Measurements from ENCODE around the gene MAN2A1. TPM values are rescaled to one million over a fixed set of nuclear protein-coding genes. Genes with fewer than 3 reads are reported as not detected.

MAN2A1 gene
- total RNA-seq, 1 donor from 2014 or later, result 9.2 TPM

DNA sequence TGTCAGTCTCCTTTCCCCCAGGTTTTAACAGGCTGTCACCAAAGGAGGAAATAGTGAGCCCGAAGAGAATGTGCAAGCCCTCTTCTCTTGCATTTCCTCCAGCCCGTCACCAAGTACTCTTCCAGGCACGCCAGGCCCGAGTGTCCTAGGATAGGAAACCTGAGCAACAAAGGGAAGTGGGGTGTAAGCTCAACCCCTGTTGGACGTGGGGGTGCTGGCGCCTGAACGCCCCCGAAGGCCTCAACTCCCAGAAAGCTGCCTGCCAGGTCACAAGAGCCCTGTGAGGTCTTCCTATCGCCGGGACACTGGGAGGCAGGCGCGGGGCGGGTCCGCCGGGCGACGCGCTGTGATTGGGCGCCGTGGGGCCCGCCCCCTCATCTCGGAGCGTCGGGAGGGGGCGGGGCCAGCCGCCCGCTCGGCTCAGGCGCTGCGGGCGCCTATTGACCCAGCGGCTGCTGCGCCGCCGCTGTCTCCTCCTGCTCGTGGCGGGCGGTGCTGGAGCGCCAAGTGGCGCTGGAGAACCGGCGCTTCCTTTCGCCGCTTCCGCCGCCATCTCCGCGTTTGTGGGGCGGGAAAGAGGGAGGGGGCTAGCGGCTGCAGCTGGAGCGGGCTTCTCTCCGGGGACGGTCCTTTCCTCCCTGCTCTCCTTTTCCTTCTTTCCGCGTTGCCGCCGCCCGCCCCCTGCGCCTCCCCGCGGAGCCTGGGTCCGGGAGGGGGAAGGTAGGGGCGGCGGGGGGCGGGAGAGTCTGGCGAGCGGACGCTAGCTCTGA is 572 bp upstream of the MAN2A1 start:
- Histone ChIP-seq H3K9me3 (replicated peaks) (peaks cover 11% of the 10 kb centered on the region), H3K27me3 (ENCODE audit: low read depth) (no peaks in the 10 kb centered on the region), H3K36me3 (no peaks in the 10 kb centered on the region), H3K4me3 (peak overlapping the region; percentile 95), H3K27ac (replicated peaks) (peak overlapping the region; percentile 98), H3K4me1 (peaks cover 37% of the 10 kb centered on the region)
- intact Hi-C loops (cut with micrococcal nuclease), result no loop called here
- peak; percentile 89 for DNase-seq
- peak; percentile 5 for TF ChIP-seq CTCF (IDR thresholded peaks at IDR 0.05; ENCODE audit: borderline replicate concordance)

- no peak for TF ChIP-seq CTCF (IDR thresholded peaks at IDR 0.05; ENCODE audit: borderline replicate concordance)
- peaks cover 11% of the 10 kb centered on the region for H3K9me3 ChIP-seq (replicated peaks)
- H3K36me3 ChIP-seq, result no peaks in the 10 kb centered on the region
- H3K4me1 ChIP-seq, result peaks cover 49% of the 10 kb centered on the region
- intact Hi-C loops (cut with micrococcal nuclease), result no loop called here
- H3K4me3 ChIP-seq, result peak overlapping the region; percentile 95
- peak; percentile 36 for DNase-seq
- peak overlapping the region; percentile 98 for H3K27ac ChIP-seq (replicated peaks)
- no peaks in the 10 kb centered on the region for H3K27me3 ChIP-seq (ENCODE audit: low read depth)
These were observed 681 bp downstream of the MAN2A1 start for GRCh38 chr5:109690242-109690974.

GRCh38 chr5:109690975-109691574 is 1.3 kb downstream of the MAN2A1 start:
- no peaks in the 10 kb centered on the region for H3K36me3 ChIP-seq
- H3K4me1 ChIP-seq, result peaks cover 56% of the 10 kb centered on the region
- peak overlapping the region; percentile 98 for H3K27ac ChIP-seq (replicated peaks)
- H3K27me3 ChIP-seq (ENCODE audit: low read depth), result no peaks in the 10 kb centered on the region
- H3K4me3 ChIP-seq, result peak overlapping the region; percentile 95
- intact Hi-C loops (cut with micrococcal nuclease), result no loop called here
- H3K9me3 ChIP-seq (replicated peaks), result peaks cover 11% of the 10 kb centered on the region
- peak; percentile 87 for TF ChIP-seq CTCF (IDR thresholded peaks at IDR 0.05; ENCODE audit: borderline replicate concordance)
- peak; percentile 76 for DNase-seq

GRCh38 chr5:109691996-109692395 is 2.3 kb downstream of the MAN2A1 start:
- Histone ChIP-seq H3K4me1 (peaks cover 61% of the 10 kb centered on the region), H3K9me3 (replicated peaks) (peaks cover 11% of the 10 kb centered on the region), H3K36me3 (no peaks in the 10 kb centered on the region), H3K27me3 (ENCODE audit: low read depth) (no peaks in the 10 kb centered on the region), H3K4me3 (peak overlapping the region; percentile 95), H3K27ac (replicated peaks) (no peak overlapping the region)
- intact Hi-C loops (cut with micrococcal nuclease), result no loop called here
- no peak for DNase-seq
- TF ChIP-seq CTCF (IDR thresholded peaks at IDR 0.05; ENCODE audit: borderline replicate concordance), result no peak

- TF ChIP-seq CTCF (IDR thresholded peaks at IDR 0.05; ENCODE audit: borderline replicate concordance), result no peak
- Histone ChIP-seq H3K9me3 (replicated peaks) (peaks cover 10% of the 10 kb centered on the region), H3K36me3 (no peaks in the 10 kb centered on the region), H3K4me1 (peaks cover 63% of the 10 kb centered on the region), H3K27me3 (ENCODE audit: low read depth) (no peaks in the 10 kb centered on the region), H3K27ac (replicated peaks) (no peak overlapping the region), H3K4me3 (peak overlapping the region; percentile 18)
- intact Hi-C loops (cut with micrococcal nuclease), result no loop called here
- DNase-seq, result no peak
These were observed 3.1 kb downstream of the MAN2A1 start for GRCh38 chr5:109692852-109693251.

Data from left ventricle myocardium inferior (tissue), 1 donor.